Measurements from ENCODE around the gene MMP25.

DNA sequence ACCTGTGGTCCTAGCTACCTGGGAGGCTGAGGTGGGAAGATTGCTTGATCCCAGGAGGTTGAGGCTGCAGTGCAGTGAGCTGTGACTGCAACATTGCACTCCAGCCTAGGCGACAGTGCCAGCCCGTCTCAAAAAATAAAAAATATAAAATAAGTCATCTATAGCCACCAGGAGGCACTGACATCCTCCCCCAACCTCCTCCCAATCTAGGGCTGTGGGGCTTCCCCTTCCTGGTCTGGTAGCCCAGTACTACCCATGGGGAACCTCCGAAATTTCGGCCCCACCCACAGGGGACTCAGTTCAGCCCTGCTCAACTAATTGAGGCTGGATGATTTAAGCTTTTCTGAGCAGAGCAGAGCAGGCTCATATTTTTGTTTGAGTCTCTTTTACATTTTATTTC is 49.5 kb downstream of the MMP25 start:
- TF ChIP-seq CTCF (IDR thresholded peaks at IDR 0.05), result peak; percentile 64
- no peak for TF ChIP-seq REST (IDR thresholded peaks at IDR 0.05; ENCODE audit: insufficient read depth in 1 of 2, low read depth in 2 of 2, low read length in 1 of 2)
- TF ChIP-seq POLR2AphosphoS5 (IDR thresholded peaks at IDR 0.05; ENCODE audit: low read depth, low read length), result no peak
- no peak for TF ChIP-seq SIN3A (IDR thresholded peaks at IDR 0.05; ENCODE audit: borderline replicate concordance, insufficient read depth, low read depth, low read length)
- no peak for TF ChIP-seq TCF7L2 (IDR thresholded peaks at IDR 0.05; ENCODE audit: low read depth, low read length)

Data from Panc1 (cell line).